ENCODE results near the gene MAOA.

DNA sequence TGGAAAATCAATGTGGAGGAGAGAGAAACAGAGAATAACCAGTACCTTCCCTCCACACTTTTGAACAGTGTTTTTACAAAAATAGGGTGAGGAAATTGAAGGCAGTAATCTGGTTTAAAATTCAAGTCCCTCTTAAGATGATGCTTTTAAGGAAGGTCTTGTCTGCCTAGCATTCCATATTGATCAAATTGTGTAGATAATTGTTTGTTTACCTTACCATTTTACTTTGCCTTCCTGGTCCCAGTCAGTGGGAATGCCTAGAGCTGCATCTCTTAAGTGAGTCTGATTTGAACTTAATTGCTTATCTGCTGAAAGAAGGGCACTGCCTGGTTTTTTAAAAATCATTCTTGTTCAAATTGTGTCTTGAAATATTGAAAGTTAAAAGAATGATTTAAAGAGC lies 14.4 kb upstream of the MAOA start:
- TF ChIP-seq, protein P1, sequence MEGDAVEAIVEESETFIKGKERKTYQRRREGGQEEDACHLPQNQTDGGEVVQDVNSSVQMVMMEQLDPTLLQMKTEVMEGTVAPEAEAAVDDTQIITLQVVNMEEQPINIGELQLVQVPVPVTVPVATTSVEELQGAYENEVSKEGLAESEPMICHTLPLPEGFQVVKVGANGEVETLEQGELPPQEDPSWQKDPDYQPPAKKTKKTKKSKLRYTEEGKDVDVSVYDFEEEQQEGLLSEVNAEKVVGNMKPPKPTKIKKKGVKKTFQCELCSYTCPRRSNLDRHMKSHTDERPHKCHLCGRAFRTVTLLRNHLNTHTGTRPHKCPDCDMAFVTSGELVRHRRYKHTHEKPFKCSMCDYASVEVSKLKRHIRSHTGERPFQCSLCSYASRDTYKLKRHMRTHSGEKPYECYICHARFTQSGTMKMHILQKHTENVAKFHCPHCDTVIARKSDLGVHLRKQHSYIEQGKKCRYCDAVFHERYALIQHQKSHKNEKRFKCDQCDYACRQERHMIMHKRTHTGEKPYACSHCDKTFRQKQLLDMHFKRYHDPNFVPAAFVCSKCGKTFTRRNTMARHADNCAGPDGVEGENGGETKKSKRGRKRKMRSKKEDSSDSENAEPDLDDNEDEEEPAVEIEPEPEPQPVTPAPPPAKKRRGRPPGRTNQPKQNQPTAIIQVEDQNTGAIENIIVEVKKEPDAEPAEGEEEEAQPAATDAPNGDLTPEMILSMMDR (IDR thresholded peaks at IDR 0.05) = no peak
- no peak for TF ChIP-seq POLR2A (IDR thresholded peaks at IDR 0.05; ENCODE audit: low read depth)

All from esophagus muscularis mucosa (tissue), 3 donors.